GM12891 (cell line): ENCODE data around the gene CSTPP1.

Experiments
- DNase-seq: peaks from one replicate; pipeline ENCODE4 v3.0.0; 2011; ENCODE audit warnings: low spot score; ENCODE audit not compliant: insufficient read length
- FAIRE-seq: peaks from 2 replicates; lab custom pipeline; 2011; peaks lifted over from hg19 to GRCh38; lab: Jason Lieb, UNC
- PAX5 ChIP-seq: IDR thresholded peaks from 2 replicates; pipeline ENCODE4 v1.6.1; 2011; ENCODE audit warnings: low read length, moderate library complexity, mild to moderate bottlenecking; ENCODE audit not compliant: insufficient read depth, severe bottlenecking
- POLR2A ChIP-seq: IDR thresholded peaks from 2 replicates; pipeline ENCODE4 v1.6.1; 2011; ENCODE audit warnings: low read depth, low read length, control low read depth
- POLR2AphosphoS5 ChIP-seq: IDR thresholded peaks from 2 replicates; pipeline ENCODE4 v1.6.1; 2011; ENCODE audit warnings: low read depth, low read length, control low read depth
- POU2F2 ChIP-seq: IDR thresholded peaks from 2 replicates; pipeline ENCODE4 v1.6.1; 2011; ENCODE audit warnings: low read depth, mild to moderate bottlenecking, control low read depth, low read length, moderate library complexity
- SPI1 ChIP-seq: IDR thresholded peaks from 2 replicates; pipeline ENCODE4 v1.6.1; 2011; ENCODE audit warnings: low read depth, low read length, control low read depth
- TAF1 ChIP-seq: IDR thresholded peaks from 2 replicates; pipeline ENCODE4 v1.6.1; 2011; ENCODE audit warnings: low read depth, low read length, control low read depth

CSTPP1 gene

DNA sequence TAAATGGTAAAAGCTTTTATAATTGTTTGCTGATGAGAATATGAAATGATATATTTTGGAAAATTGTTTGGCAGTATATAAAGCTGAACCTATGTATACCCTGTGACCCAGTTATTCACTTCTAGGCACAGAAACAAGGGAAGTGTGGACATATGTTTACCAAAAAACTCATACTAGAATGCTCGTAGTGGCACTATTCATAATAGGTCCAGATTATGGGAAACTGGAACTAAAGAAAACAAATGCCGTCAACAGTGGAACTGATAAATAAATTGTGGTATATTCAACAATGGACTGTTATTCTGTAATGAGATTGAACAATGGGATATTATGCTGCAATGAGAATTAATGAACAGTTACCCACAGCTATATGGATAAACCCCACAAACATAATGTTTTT is 32.8 kb downstream of the CSTPP1 start:
- no peak for TF ChIP-seq POU2F2
- no peak for TF ChIP-seq SPI1
- TF ChIP-seq POLR2AphosphoS5, result no peak
- no peak for TF ChIP-seq TAF1
- TF ChIP-seq POLR2A, result no peak
- TF ChIP-seq PAX5, result no peak
- FAIRE-seq (no peak), DNase-seq (no peak)

DNA sequence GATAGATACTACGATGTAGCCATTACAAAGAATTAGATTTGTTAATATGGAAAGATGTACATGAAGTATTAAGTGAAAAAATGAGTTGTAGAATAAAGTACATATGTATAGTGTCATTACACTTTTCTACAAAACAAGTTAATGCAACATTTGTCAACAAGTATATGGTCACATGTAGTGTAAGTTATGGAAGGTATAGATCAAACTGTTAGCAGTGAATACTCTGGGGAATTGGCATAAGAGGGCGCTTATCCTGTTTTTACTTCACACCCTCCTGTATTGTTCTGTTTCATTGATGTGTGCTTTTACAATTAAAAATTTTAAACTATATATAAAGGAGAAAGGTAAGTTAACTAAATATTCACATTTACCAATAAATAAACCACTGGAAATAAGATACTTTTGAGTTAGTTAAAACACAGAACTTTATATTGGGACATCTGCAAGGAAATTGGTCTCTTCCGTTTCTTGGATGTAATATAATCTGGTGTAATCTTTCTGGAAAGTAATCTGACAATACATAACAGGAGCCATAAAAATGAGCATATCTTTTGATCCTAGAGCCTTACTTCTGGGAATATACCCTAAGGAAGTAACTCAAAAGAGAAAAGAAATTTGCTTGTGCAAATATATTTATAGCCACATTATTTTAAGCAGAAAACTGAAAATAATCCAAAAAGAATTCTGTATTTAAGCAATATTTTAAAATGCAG is 34.5 kb downstream of the CSTPP1 start:
- FAIRE-seq, result no peak
- TF ChIP-seq POLR2A, result no peak
- no peak for TF ChIP-seq SPI1
- DNase-seq, result no peak

DNA sequence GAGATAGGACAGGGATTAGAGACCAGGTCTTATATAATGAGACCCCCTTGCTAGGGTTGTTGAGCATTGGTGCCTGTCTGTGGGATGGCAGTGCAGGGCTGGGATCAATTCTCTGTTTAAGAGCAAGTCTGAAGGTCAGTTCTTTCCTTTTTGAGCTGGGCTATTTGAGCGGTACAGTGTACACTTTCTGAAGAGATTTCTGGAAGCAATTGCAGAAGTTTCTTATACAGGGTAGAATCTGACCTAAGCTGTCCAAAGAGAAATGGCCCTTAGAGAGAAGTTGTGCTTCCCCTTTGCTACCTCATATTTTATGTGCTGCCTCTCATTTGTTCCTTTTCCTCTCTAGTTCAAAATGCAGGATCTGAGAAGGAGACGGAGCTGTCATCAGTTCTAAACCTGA is 35.8 kb downstream of the CSTPP1 start:
- FAIRE-seq (no peak), DNase-seq (no peak)
- TF ChIP-seq TAF1, result no peak
- no peak for TF ChIP-seq SPI1
- TF ChIP-seq POLR2A, result no peak
- no peak for TF ChIP-seq POU2F2
- TF ChIP-seq POLR2AphosphoS5, result no peak
- TF ChIP-seq PAX5, result no peak

DNA sequence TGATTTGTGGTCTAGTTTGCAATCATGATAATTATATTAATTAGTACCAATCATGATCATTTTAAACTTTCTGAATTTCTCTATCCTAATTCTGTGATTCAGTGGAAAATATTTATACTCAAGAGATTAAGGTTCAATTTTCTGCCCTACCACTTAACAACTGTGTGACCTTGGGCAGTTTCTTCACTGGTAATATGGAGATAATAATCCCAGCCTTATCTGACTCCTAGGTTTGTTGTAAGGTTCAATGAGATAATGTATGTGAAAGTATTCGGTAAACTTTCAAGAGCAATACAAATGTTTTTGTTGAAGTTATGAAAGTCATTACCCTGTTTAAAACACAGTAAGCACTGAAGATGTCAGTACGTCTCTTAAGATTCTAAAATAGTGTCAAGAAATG is 36.3 kb downstream of the CSTPP1 start:
- FAIRE-seq (no peak), DNase-seq (no peak)
- TF ChIP-seq PAX5, result no peak
- TF ChIP-seq TAF1, result no peak
- TF ChIP-seq POLR2A, result no peak
- no peak for TF ChIP-seq SPI1
- no peak for TF ChIP-seq POU2F2

- DNase-seq, result no peak
- no peak for TF ChIP-seq POU2F2
- TF ChIP-seq PAX5, result peak; percentile 7
- FAIRE-seq, result peak; percentile 89
Measured at GRCh38 chr11:46976182-46976854, 39.8 kb downstream of the CSTPP1 start.

GRCh38 chr11:46977038-46977813 is 40.7 kb downstream of the CSTPP1 start:
- no peak for DNase-seq
- FAIRE-seq, result no peak
- TF ChIP-seq TAF1 (no peak), POLR2AphosphoS5 (no peak)

DNA sequence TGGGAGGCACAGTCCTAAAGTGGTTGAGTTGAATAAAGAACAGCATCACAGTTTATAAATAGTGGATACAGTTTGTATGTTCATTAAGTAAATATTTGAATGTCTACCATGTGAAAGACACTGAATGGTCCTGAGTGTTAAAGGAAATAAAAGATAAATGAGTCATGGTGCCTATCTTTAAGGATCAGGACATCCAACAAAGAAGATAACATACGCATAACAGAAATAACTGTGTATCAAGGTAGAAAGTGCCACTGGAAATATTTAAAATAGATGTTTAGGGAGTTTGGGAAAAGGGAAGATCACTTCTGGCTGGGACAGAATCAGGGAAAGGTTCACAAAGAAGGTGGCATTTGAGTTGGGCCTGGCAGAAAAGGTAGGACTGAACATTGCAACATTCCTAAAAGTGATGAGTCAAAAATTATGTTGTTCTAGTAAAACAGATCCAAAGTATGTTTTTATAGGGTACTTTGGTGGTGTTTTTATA is 41.5 kb downstream of the CSTPP1 start:
- TF ChIP-seq TAF1 (no peak), POU2F2 (no peak), POLR2AphosphoS5 (no peak), POLR2A (no peak), PAX5 (no peak), SPI1 (no peak)
- no peak for DNase-seq
- FAIRE-seq, result no peak

GRCh38 chr11:46979358-46979757 is 42.8 kb downstream of the CSTPP1 start:
- DNase-seq (no peak), FAIRE-seq (no peak)
- TF ChIP-seq TAF1, result no peak
- no peak for TF ChIP-seq PAX5
- no peak for TF ChIP-seq SPI1

DNA sequence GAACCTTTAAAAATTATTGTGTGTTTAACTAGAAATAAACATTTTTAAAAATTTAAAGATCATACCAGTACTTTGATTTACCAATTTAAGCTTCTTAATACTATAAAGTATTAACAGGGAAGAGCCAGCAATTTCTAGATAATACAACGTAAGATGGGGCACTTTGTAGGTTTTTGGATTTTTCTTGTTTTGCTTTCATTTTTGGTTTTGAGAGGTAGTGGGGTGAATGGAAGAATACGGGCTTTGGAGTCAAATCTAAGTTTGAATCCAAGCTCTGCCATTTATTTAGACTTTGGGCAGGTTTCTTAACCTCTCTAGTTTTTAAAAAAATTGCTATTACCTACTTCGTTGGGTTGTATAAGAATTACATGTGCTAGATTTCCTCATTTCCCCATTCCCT is 44.9 kb downstream of the CSTPP1 start:
- TF ChIP-seq PAX5 (no peak), SPI1 (no peak), POLR2AphosphoS5 (no peak), POU2F2 (no peak), TAF1 (no peak), POLR2A (no peak)
- DNase-seq (no peak), FAIRE-seq (no peak)
